ENCODE data around the gene CRKL.

Gene CRKL

GRCh38 chr22:20998411-20999336, 81.5 kb downstream of the CRKL start:
- Histone ChIP-seq H3K4me3 (ENCODE audit: low read depth in 1 of 2, low read length in 2 of 2) (no peak overlapping the region), H3K4me1 (ENCODE audit: insufficient read depth, low read length) (peaks cover 33% of the 10 kb centered on the region), H2AFZ (ENCODE audit: low read depth, low read length) (no peak overlapping the region), H3K4me2 (ENCODE audit: insufficient read depth, low read length) (peak overlapping the region; percentile 100; the same call in 1 of the 2 replicates), H3K9me3 (ENCODE audit: insufficient read depth, low read length, severe bottlenecking) (no peaks in the 10 kb centered on the region), H3K36me3 (ENCODE audit: insufficient read depth, low read length) (peaks cover 70% of the 10 kb centered on the region), H4K20me1 (ENCODE audit: insufficient read depth, low read length) (peaks cover 26% of the 10 kb centered on the region), H3K27ac (ENCODE audit: low read length) (no peak overlapping the region), H3K79me2 (ENCODE audit: insufficient read depth, low read length) (peaks cover 37% of the 10 kb centered on the region), H3K27me3 (ENCODE audit: insufficient read depth, low read length, poor library complexity) (no peaks in the 10 kb centered on the region), H3K9ac (ENCODE audit: low read depth, low read length) (no peak overlapping the region)
- no peak for TF ChIP-seq EZH2 (IDR thresholded peaks at IDR 0.05; ENCODE audit: borderline replicate concordance, low read depth, low read length, severe bottlenecking)
- no peak for TF ChIP-seq CTCF (IDR thresholded peaks at IDR 0.05; ENCODE audit: borderline replicate concordance, extremely low read depth, low read length, poor library complexity, severe bottlenecking)
- DNase-seq (peak; percentile 17), ATAC-seq (ENCODE audit: insufficient read depth, low read depth) (no peak)

DNA sequence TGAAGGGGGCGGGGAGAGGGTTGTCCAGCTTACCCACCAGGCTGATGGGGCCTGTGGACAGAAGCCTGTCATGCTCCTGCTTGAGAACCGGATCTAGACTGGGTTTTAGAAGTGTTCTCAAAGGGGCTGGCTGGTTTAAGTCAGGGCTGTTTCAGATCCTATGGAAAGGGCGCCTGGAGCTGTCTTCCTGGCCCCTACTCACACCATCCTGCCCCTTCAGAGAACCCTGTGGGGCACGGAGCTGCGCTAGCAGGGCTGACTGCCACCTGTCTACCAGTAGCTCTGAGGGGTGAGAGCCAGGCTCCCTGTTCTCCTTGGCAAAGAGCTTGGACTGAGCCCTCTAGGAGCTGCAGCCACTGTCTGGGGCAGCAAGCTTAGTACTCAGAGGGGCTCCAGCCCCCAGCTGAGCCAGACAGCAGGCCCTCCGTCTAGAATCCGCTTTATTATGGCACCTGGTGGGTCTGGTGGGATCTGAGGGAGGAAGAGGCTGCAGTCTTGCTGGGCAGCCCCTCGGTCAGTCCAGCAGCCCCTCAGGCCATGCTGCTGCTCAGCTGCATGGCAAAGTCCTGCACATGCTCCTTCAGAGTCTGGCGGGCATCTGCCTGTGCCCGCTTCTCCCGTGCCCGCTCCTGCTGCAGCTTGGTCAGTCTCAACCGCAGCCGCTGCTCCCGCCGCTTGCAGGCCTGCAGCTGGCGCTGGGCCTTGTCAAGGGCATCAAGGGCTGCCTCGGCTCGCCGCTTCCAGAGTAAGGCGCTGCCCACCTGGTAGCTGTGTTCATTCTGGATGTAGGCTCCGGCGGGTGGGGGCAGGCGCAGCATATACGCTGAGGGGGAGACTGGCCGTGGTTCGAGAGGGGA, 82.4 kb downstream of the CRKL start:
- H3K27me3 ChIP-seq (ENCODE audit: insufficient read depth, low read length, poor library complexity): no peaks in the 10 kb centered on the region

More for the DNA sequence above, 82.4 kb downstream of the CRKL start:
- Histone ChIP-seq H3K4me2 (ENCODE audit: insufficient read depth, low read length) (peak overlapping the region; percentile 100), H3K27ac (ENCODE audit: low read length) (no peak overlapping the region; the same call in 1 of the 2 replicates), H3K4me3 (ENCODE audit: low read depth in 1 of 2, low read length in 2 of 2) (peak overlapping the region in 1 of 2 experiments; percentile 84; a peak in 3 of 4 replicates), H2AFZ (ENCODE audit: low read depth, low read length) (no peak overlapping the region), H3K9ac (ENCODE audit: low read depth, low read length) (peak overlapping the region; percentile 93), H3K9me3 (ENCODE audit: insufficient read depth, low read length, severe bottlenecking) (no peaks in the 10 kb centered on the region), H4K20me1 (ENCODE audit: insufficient read depth, low read length) (peaks cover 26% of the 10 kb centered on the region), H3K36me3 (ENCODE audit: insufficient read depth, low read length) (peaks cover 66% of the 10 kb centered on the region), H3K4me1 (ENCODE audit: insufficient read depth, low read length) (peaks cover 36% of the 10 kb centered on the region), H3K79me2 (ENCODE audit: insufficient read depth, low read length) (peaks cover 40% of the 10 kb centered on the region)
- DNase-seq: no peak
- TF ChIP-seq EZH2 (IDR thresholded peaks at IDR 0.05; ENCODE audit: borderline replicate concordance, low read depth, low read length, severe bottlenecking) (no peak), CTCF (IDR thresholded peaks at IDR 0.05; ENCODE audit: borderline replicate concordance, extremely low read depth, low read length, poor library complexity, severe bottlenecking) (no peak)
- no peak for ATAC-seq (ENCODE audit: insufficient read depth, low read depth)

All from DND-41 (cell line).